ENCODE measurements around the gene GRK5.

DNA sequence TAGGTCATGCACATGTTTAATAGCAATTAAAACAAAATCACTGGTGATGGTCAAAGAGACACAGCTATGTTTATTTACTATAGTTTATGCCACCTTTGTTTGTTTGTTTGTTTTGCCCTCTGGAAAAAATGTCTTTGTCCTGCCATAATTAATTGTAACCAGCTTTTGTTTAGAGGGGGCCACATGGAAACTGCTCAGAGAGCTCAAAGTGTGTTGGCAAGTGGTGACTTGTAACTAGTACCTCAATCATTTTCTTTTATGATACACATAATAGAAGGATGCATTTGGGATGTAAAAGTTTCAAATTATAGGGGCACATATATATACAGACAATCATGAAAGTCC, 40.2 kb downstream of the GRK5 start:
- TF ChIP-seq, protein P1, sequence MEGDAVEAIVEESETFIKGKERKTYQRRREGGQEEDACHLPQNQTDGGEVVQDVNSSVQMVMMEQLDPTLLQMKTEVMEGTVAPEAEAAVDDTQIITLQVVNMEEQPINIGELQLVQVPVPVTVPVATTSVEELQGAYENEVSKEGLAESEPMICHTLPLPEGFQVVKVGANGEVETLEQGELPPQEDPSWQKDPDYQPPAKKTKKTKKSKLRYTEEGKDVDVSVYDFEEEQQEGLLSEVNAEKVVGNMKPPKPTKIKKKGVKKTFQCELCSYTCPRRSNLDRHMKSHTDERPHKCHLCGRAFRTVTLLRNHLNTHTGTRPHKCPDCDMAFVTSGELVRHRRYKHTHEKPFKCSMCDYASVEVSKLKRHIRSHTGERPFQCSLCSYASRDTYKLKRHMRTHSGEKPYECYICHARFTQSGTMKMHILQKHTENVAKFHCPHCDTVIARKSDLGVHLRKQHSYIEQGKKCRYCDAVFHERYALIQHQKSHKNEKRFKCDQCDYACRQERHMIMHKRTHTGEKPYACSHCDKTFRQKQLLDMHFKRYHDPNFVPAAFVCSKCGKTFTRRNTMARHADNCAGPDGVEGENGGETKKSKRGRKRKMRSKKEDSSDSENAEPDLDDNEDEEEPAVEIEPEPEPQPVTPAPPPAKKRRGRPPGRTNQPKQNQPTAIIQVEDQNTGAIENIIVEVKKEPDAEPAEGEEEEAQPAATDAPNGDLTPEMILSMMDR (IDR thresholded peaks at IDR 0.05; ENCODE audit: low read depth, low read length): no peak
- TF ChIP-seq EZH2phosphoT487 (IDR thresholded peaks at IDR 0.05; ENCODE audit: low read depth): no peak

Measured in OCI-LY3 (cell line).